ENCODE data around the gene STK10. TPM values are rescaled to one million over a fixed set of nuclear protein-coding genes. Genes with fewer than 3 reads are reported as not detected.
"Not testable (repeated sequence)": the region's sequence is repeated elsewhere in the genome, so short reads cannot be mapped to it uniquely, and the experiment has no call there.

The STK10 gene
- polyA plus RNA-seq, 1 experiment = 14.3 TPM

GRCh38 chr5:172153695-172154094, 34.3 kb downstream of the STK10 start:
- no peak for TF ChIP-seq CTCF (IDR thresholded peaks at IDR 0.05; ENCODE audit: insufficient read depth, low read depth, low read length)
- Histone ChIP-seq H3K4me3 (ENCODE audit: low read depth, low read length) (no peak overlapping the region), H3K27me3 (ENCODE audit: control insufficient read depth, insufficient read depth, low read length) (no peaks in the 10 kb centered on the region), H3K36me3 (ENCODE audit: control insufficient read depth, insufficient read depth, low read length) (peaks cover 13% of the 10 kb centered on the region)
- POLR2A ChIA-PET = no interaction called here
- no peak for DNase-seq (ENCODE audit: low read depth)
- CTCF ChIA-PET = interaction anchor here (1.0 to 1.1 kb wide), 2 partner anchors 26 to 35 kb away, joined by 3 read pairs; no protein-coding TSS in a partner anchor

- CTCF ChIA-PET = interaction anchor here (1.1 to 1.3 kb wide), 3 partner anchors 10 to 30 kb away, joined by 3 to 4 read pairs (median 3); no protein-coding TSS in a partner anchor
- Histone ChIP-seq H3K4me3 (ENCODE audit: low read depth, low read length) (no peak overlapping the region), H3K36me3 (ENCODE audit: control insufficient read depth, insufficient read depth, low read length) (peaks cover 17% of the 10 kb centered on the region), H3K27me3 (ENCODE audit: control insufficient read depth, insufficient read depth, low read length) (no peaks in the 10 kb centered on the region)
- POLR2A ChIA-PET = no interaction called here
- no peak for DNase-seq (ENCODE audit: low read depth)
- TF ChIP-seq CTCF (IDR thresholded peaks at IDR 0.05; ENCODE audit: insufficient read depth, low read depth, low read length) = no peak
Measured at GRCh38 chr5:172151661-172152210, 36.3 kb downstream of the STK10 start.

GRCh38 chr5:172150514-172151425, 37.3 kb downstream of the STK10 start:
- CTCF ChIA-PET = no interaction called here
- Histone ChIP-seq H3K36me3 (ENCODE audit: control insufficient read depth, insufficient read depth, low read length) (peaks cover 13% of the 10 kb centered on the region), H3K27me3 (ENCODE audit: control insufficient read depth, insufficient read depth, low read length) (no peaks in the 10 kb centered on the region), H3K4me3 (ENCODE audit: low read depth, low read length) (no peak overlapping the region)
- no peak for DNase-seq (ENCODE audit: low read depth)
- TF ChIP-seq CTCF (IDR thresholded peaks at IDR 0.05; ENCODE audit: insufficient read depth, low read depth, low read length) = no peak
- POLR2A ChIA-PET = interaction anchor here (0.6 kb wide), 1 partner anchor 12 kb away, joined by 5 read pairs; no protein-coding TSS in a partner anchor

GRCh38 chr5:172149481-172149880, 38.5 kb downstream of the STK10 start:
- CTCF ChIA-PET; H3K4me3 ChIP-seq (ENCODE audit: low read depth, low read length); DNase-seq (ENCODE audit: low read depth); POLR2A ChIA-PET; H3K27me3 ChIP-seq (ENCODE audit: control insufficient read depth, insufficient read depth, low read length): not testable (repeated sequence)
- peaks cover 11% of the 10 kb centered on the region for H3K36me3 ChIP-seq (ENCODE audit: control insufficient read depth, insufficient read depth, low read length)

GRCh38 chr5:172149073-172149472, 39.0 kb downstream of the STK10 start:
- ChIA-PET POLR2A (no interaction called here), CTCF (no interaction called here)
- Histone ChIP-seq H3K4me3 (ENCODE audit: low read depth, low read length) (no peak overlapping the region), H3K36me3 (ENCODE audit: control insufficient read depth, insufficient read depth, low read length) (peaks cover 9% of the 10 kb centered on the region), H3K27me3 (ENCODE audit: control insufficient read depth, insufficient read depth, low read length) (no peaks in the 10 kb centered on the region)
- TF ChIP-seq CTCF (IDR thresholded peaks at IDR 0.05; ENCODE audit: insufficient read depth, low read depth, low read length) = no peak
- no peak for DNase-seq (ENCODE audit: low read depth)

Data from BJ (cell line).